ENCODE results near the gene MIS12. TPM values are rescaled to one million over a fixed set of nuclear protein-coding genes. Genes with fewer than 3 reads are reported as not detected.
A peak's percentile ranks its signal among the peaks of the same experiment; 100 is the strongest.

Gene MIS12
- total and polyA plus RNA-seq, 3 experiments from 2014 or later, result 21.7 to 48.1 (median 47.3) TPM

- no peaks in the 10 kb centered on the region for H3K27me3 Mint-ChIP-seq
- peaks cover 0 to 5% (median 0%) of the 10 kb centered on the region in 3 donors for H3K4me1 Mint-ChIP-seq
- H3K36me3 Mint-ChIP-seq, result peaks cover 20 to 96% (median 38%) of the 10 kb centered on the region in 3 donors
- Histone ChIP-seq H3K27me3 (ENCODE audit: insufficient read depth, low read length, poor library complexity, severe bottlenecking) (no peaks in the 10 kb centered on the region), H3K4me1 (ENCODE audit: insufficient read depth, low read length) (no peaks in the 10 kb centered on the region), H3K36me3 (ENCODE audit: insufficient read depth, low read length) (peaks cover 71% of the 10 kb centered on the region), H3K4me3 (ENCODE audit: low read length) (no peak overlapping the region), H3K27ac (ENCODE audit: low read depth, low read length) (no peak overlapping the region), H3K9me3 (ENCODE audit: low read length) (no peaks in the 10 kb centered on the region)
- H3K27ac Mint-ChIP-seq, result peak overlapping the region in 2 of 8 donors; percentile 26 to 33
- CTCF ChIA-PET, result interaction anchor here (2.1 kb wide), 1 partner anchor 10 kb away, joined by 5 read pairs; no protein-coding TSS in a partner anchor
- DNase-seq, result no peak
- POLR2A ChIA-PET, result no interaction called here
- no peak overlapping the region for H3K4me3 Mint-ChIP-seq
- H3K9me3 Mint-ChIP-seq, result no peaks in the 10 kb centered on the region
Measured at GRCh38 chr17:5527601-5528250, 41.4 kb downstream of the MIS12 start.

- H3K27me3 Mint-ChIP-seq, result no peaks in the 10 kb centered on the region
- H3K27me3 ChIP-seq (ENCODE audit: insufficient read depth, low read length, poor library complexity, severe bottlenecking), result no peaks in the 10 kb centered on the region
- H3K36me3 ChIP-seq (ENCODE audit: insufficient read depth, low read length), result peaks cover 58% of the 10 kb centered on the region
- H3K4me1 Mint-ChIP-seq, result no peaks in the 10 kb centered on the region
- ChIA-PET POLR2A (interaction anchor here (0.7 kb wide), 1 partner anchor 30 kb away, joined by 3 read pairs; no protein-coding TSS in a partner anchor), CTCF (no interaction called here)
- H3K4me3 Mint-ChIP-seq, result no peak overlapping the region
- H3K4me1 ChIP-seq (ENCODE audit: insufficient read depth, low read length), result no peaks in the 10 kb centered on the region
- H3K9me3 ChIP-seq (ENCODE audit: low read length), result no peaks in the 10 kb centered on the region
- H3K9me3 Mint-ChIP-seq, result no peaks in the 10 kb centered on the region
- H3K4me3 ChIP-seq (ENCODE audit: low read length), result no peak overlapping the region
- no peak overlapping the region for H3K27ac ChIP-seq (ENCODE audit: low read depth, low read length)
- H3K27ac Mint-ChIP-seq, result no peak overlapping the region
- peaks cover 20 to 94% (median 25%) of the 10 kb centered on the region in 3 donors for H3K36me3 Mint-ChIP-seq
- DNase-seq, result no peak
Measured at GRCh38 chr17:5530265-5531084, 44.1 kb downstream of the MIS12 start.

GRCh38 chr17:5531085-5531418 lies 44.7 kb downstream of the MIS12 start:
- H3K4me3 ChIP-seq (ENCODE audit: low read length), result no peak overlapping the region
- no peaks in the 10 kb centered on the region for H3K27me3 ChIP-seq (ENCODE audit: insufficient read depth, low read length, poor library complexity, severe bottlenecking)
- no peaks in the 10 kb centered on the region for H3K4me1 ChIP-seq (ENCODE audit: insufficient read depth, low read length)
- Mint-ChIP-seq H3K36me3 (peaks cover 20 to 94% (median 28%) of the 10 kb centered on the region in 3 donors), H3K4me3 (no peak overlapping the region), H3K27ac (peak overlapping the region in 2 of 8 donors; percentile 14 to 40), H3K27me3 (no peaks in the 10 kb centered on the region), H3K9me3 (no peaks in the 10 kb centered on the region), H3K4me1 (no peaks in the 10 kb centered on the region)
- H3K9me3 ChIP-seq (ENCODE audit: low read length), result no peaks in the 10 kb centered on the region
- H3K27ac ChIP-seq (ENCODE audit: low read depth, low read length), result no peak overlapping the region
- CTCF ChIA-PET, result no interaction called here
- peaks cover 57% of the 10 kb centered on the region for H3K36me3 ChIP-seq (ENCODE audit: insufficient read depth, low read length)
- POLR2A ChIA-PET, result interaction anchor here (0.7 kb wide), 1 partner anchor 31 kb away, joined by 3 read pairs; no protein-coding TSS in a partner anchor
- no peak for DNase-seq

GRCh38 chr17:5532581-5532980 lies 46.2 kb downstream of the MIS12 start:
- Mint-ChIP-seq H3K27ac (no peak overlapping the region), H3K36me3 (peaks cover 20 to 92% (median 27%) of the 10 kb centered on the region in 3 donors), H3K4me1 (no peaks in the 10 kb centered on the region), H3K27me3 (peaks cover 0 to 2% of the 10 kb centered on the region in 2 donors), H3K4me3 (no peak overlapping the region), H3K9me3 (no peaks in the 10 kb centered on the region)
- H3K36me3 ChIP-seq (ENCODE audit: insufficient read depth, low read length), result peaks cover 54% of the 10 kb centered on the region
- no peaks in the 10 kb centered on the region for H3K9me3 ChIP-seq (ENCODE audit: low read length)
- CTCF ChIA-PET, result interaction anchor here (0.6 kb wide), 1 partner anchor 152 kb away, joined by 3 read pairs; no protein-coding TSS in a partner anchor
- no peaks in the 10 kb centered on the region for H3K4me1 ChIP-seq (ENCODE audit: insufficient read depth, low read length)
- no peak for DNase-seq
- H3K27ac ChIP-seq (ENCODE audit: low read depth, low read length), result no peak overlapping the region
- POLR2A ChIA-PET, result no interaction called here
- no peaks in the 10 kb centered on the region for H3K27me3 ChIP-seq (ENCODE audit: insufficient read depth, low read length, poor library complexity, severe bottlenecking)
- no peak overlapping the region for H3K4me3 ChIP-seq (ENCODE audit: low read length)

- Mint-ChIP-seq H3K27ac (peak overlapping the region in 3 of 8 donors; percentile 32 to 78 (median 33)), H3K36me3 (peaks cover 20 to 91% (median 29%) of the 10 kb centered on the region in 3 donors)
- DNase-seq, result no peak
Measured at GRCh38 chr17:5533486-5534315, 47.3 kb downstream of the MIS12 start.

GRCh38 chr17:5535436-5535835 lies 49.1 kb downstream of the MIS12 start:
- H3K9me3 Mint-ChIP-seq, result no peaks in the 10 kb centered on the region
- peaks cover 0 to 2% (median 0%) of the 10 kb centered on the region in 3 donors for H3K4me1 Mint-ChIP-seq
- no peaks in the 10 kb centered on the region for H3K9me3 ChIP-seq (ENCODE audit: low read length)
- no peaks in the 10 kb centered on the region for H3K27me3 ChIP-seq (ENCODE audit: insufficient read depth, low read length, poor library complexity, severe bottlenecking)
- H3K36me3 ChIP-seq (ENCODE audit: insufficient read depth, low read length), result peaks cover 58% of the 10 kb centered on the region
- CTCF ChIA-PET, result no interaction called here
- H3K27me3 Mint-ChIP-seq, result peaks cover 0 to 6% of the 10 kb centered on the region in 2 donors
- peaks cover 15 to 92% (median 32%) of the 10 kb centered on the region in 3 donors for H3K36me3 Mint-ChIP-seq
- no peak overlapping the region for H3K4me3 ChIP-seq (ENCODE audit: low read length)
- no peaks in the 10 kb centered on the region for H3K4me1 ChIP-seq (ENCODE audit: insufficient read depth, low read length)
- DNase-seq, result no peak
- POLR2A ChIA-PET, result no interaction called here
- H3K27ac ChIP-seq (ENCODE audit: low read depth, low read length), result no peak overlapping the region
- no peak overlapping the region for H3K27ac Mint-ChIP-seq
- no peak overlapping the region for H3K4me3 Mint-ChIP-seq

More at GRCh38 chr17:5533486-5534315, 47.3 kb downstream of the MIS12 start:
- H3K27me3 Mint-ChIP-seq, result peaks cover 0 to 2% of the 10 kb centered on the region in 2 donors
- no peaks in the 10 kb centered on the region for H3K27me3 ChIP-seq (ENCODE audit: insufficient read depth, low read length, poor library complexity, severe bottlenecking)
- peaks cover 0 to 2% (median 0%) of the 10 kb centered on the region in 3 donors for H3K4me1 Mint-ChIP-seq
- H3K4me1 ChIP-seq (ENCODE audit: insufficient read depth, low read length), result no peaks in the 10 kb centered on the region
- no peak overlapping the region for H3K27ac ChIP-seq (ENCODE audit: low read depth, low read length)
- no peaks in the 10 kb centered on the region for H3K9me3 ChIP-seq (ENCODE audit: low read length)
- H3K36me3 ChIP-seq (ENCODE audit: insufficient read depth, low read length), result peaks cover 55% of the 10 kb centered on the region
- ChIA-PET CTCF (no interaction called here), POLR2A (no interaction called here)
- H3K9me3 Mint-ChIP-seq, result no peaks in the 10 kb centered on the region
- H3K4me3 ChIP-seq (ENCODE audit: low read length), result no peak overlapping the region
- H3K4me3 Mint-ChIP-seq, result no peak overlapping the region

- H3K27ac ChIP-seq (ENCODE audit: low read depth, low read length), result no peak overlapping the region
- H3K27me3 ChIP-seq (ENCODE audit: insufficient read depth, low read length, poor library complexity, severe bottlenecking), result no peaks in the 10 kb centered on the region
- Mint-ChIP-seq H3K36me3 (peaks cover 5 to 93% (median 26%) of the 10 kb centered on the region in 3 donors), H3K9me3 (no peaks in the 10 kb centered on the region), H3K4me1 (peaks cover 0 to 2% (median 0%) of the 10 kb centered on the region in 3 donors), H3K27me3 (peaks cover 0 to 8% of the 10 kb centered on the region in 2 donors), H3K27ac (peak overlapping the region in 5 of 8 donors; percentile 17 to 80 (median 64)), H3K4me3 (no peak overlapping the region)
- H3K9me3 ChIP-seq (ENCODE audit: low read length), result no peaks in the 10 kb centered on the region
- peaks cover 52% of the 10 kb centered on the region for H3K36me3 ChIP-seq (ENCODE audit: insufficient read depth, low read length)
- CTCF ChIA-PET, result no interaction called here
- H3K4me1 ChIP-seq (ENCODE audit: insufficient read depth, low read length), result no peaks in the 10 kb centered on the region
- H3K4me3 ChIP-seq (ENCODE audit: low read length), result no peak overlapping the region
- POLR2A ChIA-PET, result no interaction called here
- no peak for DNase-seq
Measured at GRCh38 chr17:5536866-5537650, 50.7 kb downstream of the MIS12 start.

Data from CD8-positive, alpha-beta memory T cell (primary cell).